ENCODE measurements around the gene DHRS4.
"Not testable (repeated sequence)": the region's sequence is repeated elsewhere in the genome, so short reads cannot be mapped to it uniquely, and the experiment has no call there.

GRCh38 chr14:23961704-23962103, 8.1 kb downstream of the DHRS4 start:
- TF ChIP-seq, protein P1, sequence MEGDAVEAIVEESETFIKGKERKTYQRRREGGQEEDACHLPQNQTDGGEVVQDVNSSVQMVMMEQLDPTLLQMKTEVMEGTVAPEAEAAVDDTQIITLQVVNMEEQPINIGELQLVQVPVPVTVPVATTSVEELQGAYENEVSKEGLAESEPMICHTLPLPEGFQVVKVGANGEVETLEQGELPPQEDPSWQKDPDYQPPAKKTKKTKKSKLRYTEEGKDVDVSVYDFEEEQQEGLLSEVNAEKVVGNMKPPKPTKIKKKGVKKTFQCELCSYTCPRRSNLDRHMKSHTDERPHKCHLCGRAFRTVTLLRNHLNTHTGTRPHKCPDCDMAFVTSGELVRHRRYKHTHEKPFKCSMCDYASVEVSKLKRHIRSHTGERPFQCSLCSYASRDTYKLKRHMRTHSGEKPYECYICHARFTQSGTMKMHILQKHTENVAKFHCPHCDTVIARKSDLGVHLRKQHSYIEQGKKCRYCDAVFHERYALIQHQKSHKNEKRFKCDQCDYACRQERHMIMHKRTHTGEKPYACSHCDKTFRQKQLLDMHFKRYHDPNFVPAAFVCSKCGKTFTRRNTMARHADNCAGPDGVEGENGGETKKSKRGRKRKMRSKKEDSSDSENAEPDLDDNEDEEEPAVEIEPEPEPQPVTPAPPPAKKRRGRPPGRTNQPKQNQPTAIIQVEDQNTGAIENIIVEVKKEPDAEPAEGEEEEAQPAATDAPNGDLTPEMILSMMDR (IDR thresholded peaks at IDR 0.05; ENCODE audit: low read length), result not testable (repeated sequence)
- not testable (repeated sequence) for TF ChIP-seq EZH2 (IDR thresholded peaks at IDR 0.05; ENCODE audit: borderline replicate concordance, low read length)
